CD4-positive, alpha-beta T cell (primary cell): Measurements from ENCODE around the gene CDK5R2. TPM values are rescaled to one million over a fixed set of nuclear protein-coding genes. Genes with fewer than 3 reads are reported as not detected.

Experiments used
- ATAC-seq: fragments of 200-7000 bp; cut with Tn5 transposase; one replicate; pipeline ENCODE4 v1.10.0; 2022; ENCODE audit warnings: mild to moderate bottlenecking; ENCODE audit not compliant: poor library complexity
- CTCF ChIA-PET: fragments of 350-600 bp; sonication (Branson Sonifier 250); formaldehyde crosslinking; loops from one replicate; lab custom pipeline; 2021; ENCODE audit warnings: antibody characterized with exemption, inconsistent platforms; lab: Charles Lee
- POLR2A ChIA-PET: fragments of 350-600 bp; sonication (Branson Sonifier 250); formaldehyde crosslinking; loops from one replicate; lab custom pipeline; 2021; ENCODE audit warnings: antibody characterized with exemption, inconsistent platforms; lab: Charles Lee
- DNase-seq, 14 experiments: peaks; one replicate each; pipeline ENCODE4 v3.0.0-alpha.2; 2013 to 2020; ENCODE audit warnings: mixed read lengths in 2 of 14
- H3K27ac ChIP-seq, 2 donors: one replicate each; pipeline versions ENCODE4 v1.5.1 to v1.7.0; 2013; ENCODE audit warnings: low read length in 2 of 2, low read depth in 1 of 2, mild to moderate bottlenecking in 1 of 2
- H3K27me3 ChIP-seq, 2 experiments: 1 replicate in 1 of 2; 2 replicates in 1 of 2; pipeline versions ENCODE4 v1.6.1 to v1.7.0; 2013; ENCODE audit warnings: low read length in 2 of 2, control low read depth in 1 of 2, mild to moderate bottlenecking in 1 of 2, moderate library complexity in 1 of 2; ENCODE audit not compliant: insufficient read depth in 2 of 2, control insufficient read depth in 1 of 2
- H3K36me3 ChIP-seq: one replicate; pipeline ENCODE4 v1.6.1; 2013; ENCODE audit warnings: low read length, control low read depth; ENCODE audit not compliant: insufficient read depth
- H3K4me1 ChIP-seq: one replicate; pipeline ENCODE4 v1.6.1; 2013; ENCODE audit warnings: low read length, control low read depth; ENCODE audit not compliant: insufficient read depth
- H3K4me3 ChIP-seq: one replicate; pipeline ENCODE4 v1.5.1; 2013; ENCODE audit warnings: mild to moderate bottlenecking, low read length, moderate library complexity
- H3K9me3 ChIP-seq, 2 experiments: 1 replicate in 1 of 2; 2 replicates in 1 of 2; pipeline versions ENCODE4 v1.6.1 to v1.7.0; 2013; ENCODE audit warnings: low read length in 2 of 2, mild to moderate bottlenecking in 2 of 2, control low read depth in 1 of 2, moderate library complexity in 1 of 2; ENCODE audit not compliant: control insufficient read depth in 1 of 2, insufficient read depth in 1 of 2
- H3K27ac Mint-ChIP-seq: one replicate; pipeline ENCODE4 v1.8.0; 2020; ENCODE audit warnings: mixed read lengths
- H3K27me3 Mint-ChIP-seq: one replicate; pipeline ENCODE4 v1.8.0; 2021; ENCODE audit warnings: mixed read lengths
- H3K36me3 Mint-ChIP-seq: one replicate; pipeline ENCODE4 v1.8.0; 2021; ENCODE audit warnings: low read depth, mixed read lengths
- H3K4me1 Mint-ChIP-seq: one replicate; pipeline ENCODE4 v1.8.0; 2021; ENCODE audit warnings: low read depth, mixed read lengths
- H3K4me3 Mint-ChIP-seq: one replicate; pipeline ENCODE4 v1.8.0; 2020; ENCODE audit warnings: mild to moderate bottlenecking, mixed read lengths
- H3K9me3 Mint-ChIP-seq: one replicate; pipeline ENCODE4 v1.8.0; 2020; ENCODE audit warnings: mixed read lengths
- CTCF ChIP-seq: fragments of 200-600 bp; IDR thresholded peaks from one replicate; pipeline ENCODE4 v1.8.0; 2022; ENCODE audit warnings: antibody characterized with exemption, mild to moderate bottlenecking
- intact Hi-C, 2 experiments: fragments of 100-400 bp; cut with DNase I in 1 of 2; cut with micrococcal nuclease in 1 of 2; formaldehyde crosslinking; loops; one replicate each; pipeline versions ENCODE4 v1.15.1 to v1.9.0; 2023 to 2025; cut with DNase I, micrococcal nuclease
- total RNA-seq, 174 experiments: library from RNA in 2 of 174; stranded (reverse) in 2 of 174; gene quantifications; one replicate each; pipeline ENCODE4 v1.2.3 and lab custom pipeline; 2021 to 2026

Gene CDK5R2
- total RNA-seq, 2 experiments from 2014 or later: not detected

- intact Hi-C loops: loop anchor here in 1 of 2 experiments (5.0 kb wide), 1 partner anchor 118 kb away; the partner anchor contains the start of gene WNT6
- H3K9me3 ChIP-seq: peaks cover 1 to 4% of the 10 kb centered on the region in 2 experiments
- no peaks in the 10 kb centered on the region for H3K9me3 Mint-ChIP-seq
- ChIA-PET POLR2A (no interaction called here), CTCF (no interaction called here)
- no peak for TF ChIP-seq CTCF
- no peak for ATAC-seq
- H3K4me1 ChIP-seq: peaks cover 8% of the 10 kb centered on the region
- H3K27me3 Mint-ChIP-seq: peaks cover 86% of the 10 kb centered on the region
- no peak overlapping the region for H3K27ac ChIP-seq
- peaks cover 24 to 71% of the 10 kb centered on the region in 2 experiments for H3K27me3 ChIP-seq
- H3K27ac Mint-ChIP-seq: no peak overlapping the region
- no peaks in the 10 kb centered on the region for H3K36me3 ChIP-seq
- peaks cover 7% of the 10 kb centered on the region for H3K4me1 Mint-ChIP-seq
- DNase-seq: no peak
- no peak overlapping the region for H3K4me3 ChIP-seq
- no peak overlapping the region for H3K4me3 Mint-ChIP-seq
- no peaks in the 10 kb centered on the region for H3K36me3 Mint-ChIP-seq
Measured at GRCh38 chr2:218975060-218975777, 15.8 kb downstream of the CDK5R2 start.

GRCh38 chr2:218979846-218980734 is 20.6 kb downstream of the CDK5R2 start:
- DNase-seq (peak; percentile 71 to 90 (median 79)), ATAC-seq (peak; percentile 88)
- peak; percentile 89 for TF ChIP-seq CTCF
- H3K4me3 Mint-ChIP-seq: peak overlapping the region; percentile 83
- H3K4me1 Mint-ChIP-seq: peaks cover 39% of the 10 kb centered on the region
- H3K9me3 Mint-ChIP-seq: no peaks in the 10 kb centered on the region
- Histone ChIP-seq H3K4me1 (peaks cover 51% of the 10 kb centered on the region), H3K4me3 (peak overlapping the region; percentile 25), H3K27ac (no peak overlapping the region), H3K9me3 (peaks cover 0 to 19% of the 10 kb centered on the region in 2 experiments), H3K36me3 (no peaks in the 10 kb centered on the region), H3K27me3 (peaks cover 48 to 80% of the 10 kb centered on the region in 2 experiments)
- POLR2A ChIA-PET: interaction anchor here (1.1 kb wide), 1 partner anchor 106 kb away, joined by 3 read pairs; no protein-coding TSS in a partner anchor
- H3K27me3 Mint-ChIP-seq: peaks cover 90% of the 10 kb centered on the region
- intact Hi-C loops: loop anchor here (5.0 kb wide), 3 partner anchors 103 to 177 kb away; partner anchors contain the start of gene WNT6 (in 1 of the 2)
- no peak overlapping the region for H3K27ac Mint-ChIP-seq
- no peaks in the 10 kb centered on the region for H3K36me3 Mint-ChIP-seq
- CTCF ChIA-PET: interaction anchor here (0.5 to 2.7 kb wide), 38 partner anchors 9 to 618 kb away, joined by 3 to 30 read pairs (median 4); partner anchors contain the start of genes CNPPD1, CRYBA2, STK11IP and TTLL4

GRCh38 chr2:218980735-218981389 is 21.4 kb downstream of the CDK5R2 start:
- DNase-seq: no peak
- Histone ChIP-seq H3K36me3 (no peaks in the 10 kb centered on the region), H3K27ac (no peak overlapping the region), H3K4me3 (peak overlapping the region; percentile 33), H3K9me3 (peaks cover 0 to 19% of the 10 kb centered on the region in 2 experiments), H3K27me3 (peaks cover 47 to 85% of the 10 kb centered on the region in 2 experiments), H3K4me1 (peaks cover 54% of the 10 kb centered on the region)
- POLR2A ChIA-PET: interaction anchor here (1.1 to 1.6 kb wide), 2 partner anchors 15 to 107 kb away, joined by 3 read pairs; no protein-coding TSS in a partner anchor
- TF ChIP-seq CTCF: no peak
- intact Hi-C loops: loop anchor here (5.0 kb wide), 2 partner anchors 104 to 176 kb away; no protein-coding TSS in a partner anchor
- Mint-ChIP-seq H3K27me3 (peaks cover 89% of the 10 kb centered on the region), H3K36me3 (no peaks in the 10 kb centered on the region), H3K27ac (no peak overlapping the region), H3K4me3 (peak overlapping the region; percentile 86), H3K9me3 (no peaks in the 10 kb centered on the region), H3K4me1 (peaks cover 41% of the 10 kb centered on the region)
- ATAC-seq: no peak
- CTCF ChIA-PET: interaction anchor here (0.6 to 2.7 kb wide), 37 partner anchors 8 to 617 kb away, joined by 3 to 30 read pairs (median 4); partner anchors contain the start of genes CNPPD1, CRYBA2, STK11IP and TTLL4
